ENCODE results near the gene APOL4.

DNA sequence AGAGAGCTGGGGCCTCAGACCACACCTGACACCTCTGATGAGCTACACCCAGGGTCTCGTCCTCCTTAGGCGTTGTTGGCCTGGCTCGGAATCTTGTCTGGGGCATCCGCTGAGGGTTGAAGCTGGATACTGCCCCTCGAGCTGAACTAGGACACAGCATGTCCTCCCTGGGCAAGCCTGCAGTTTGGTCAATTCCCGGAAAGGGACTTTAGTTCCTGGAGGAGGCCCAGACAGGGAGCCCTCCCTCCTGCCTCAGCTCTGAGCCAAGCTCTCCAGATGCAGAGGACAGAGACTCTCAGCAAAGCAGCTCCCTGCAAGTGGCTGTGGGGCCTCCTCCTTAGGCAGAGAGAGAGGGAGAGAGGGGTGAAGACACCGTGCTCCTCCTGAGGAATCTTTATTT lies 45.9 kb downstream of the APOL4 start:
- TF ChIP-seq, protein P1, sequence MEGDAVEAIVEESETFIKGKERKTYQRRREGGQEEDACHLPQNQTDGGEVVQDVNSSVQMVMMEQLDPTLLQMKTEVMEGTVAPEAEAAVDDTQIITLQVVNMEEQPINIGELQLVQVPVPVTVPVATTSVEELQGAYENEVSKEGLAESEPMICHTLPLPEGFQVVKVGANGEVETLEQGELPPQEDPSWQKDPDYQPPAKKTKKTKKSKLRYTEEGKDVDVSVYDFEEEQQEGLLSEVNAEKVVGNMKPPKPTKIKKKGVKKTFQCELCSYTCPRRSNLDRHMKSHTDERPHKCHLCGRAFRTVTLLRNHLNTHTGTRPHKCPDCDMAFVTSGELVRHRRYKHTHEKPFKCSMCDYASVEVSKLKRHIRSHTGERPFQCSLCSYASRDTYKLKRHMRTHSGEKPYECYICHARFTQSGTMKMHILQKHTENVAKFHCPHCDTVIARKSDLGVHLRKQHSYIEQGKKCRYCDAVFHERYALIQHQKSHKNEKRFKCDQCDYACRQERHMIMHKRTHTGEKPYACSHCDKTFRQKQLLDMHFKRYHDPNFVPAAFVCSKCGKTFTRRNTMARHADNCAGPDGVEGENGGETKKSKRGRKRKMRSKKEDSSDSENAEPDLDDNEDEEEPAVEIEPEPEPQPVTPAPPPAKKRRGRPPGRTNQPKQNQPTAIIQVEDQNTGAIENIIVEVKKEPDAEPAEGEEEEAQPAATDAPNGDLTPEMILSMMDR (conservative IDR thresholded peaks at IDR 0.05; ENCODE audit: low read length), result no peak
- TF ChIP-seq EZH2phosphoT487 (IDR thresholded peaks at IDR 0.05; ENCODE audit: borderline replicate concordance, low read depth, low read length), result no peak

All from OCI-LY7 (cell line).